ENCODE results near the gene APCDD1. TPM values are rescaled to one million over a fixed set of nuclear protein-coding genes. Genes with fewer than 3 reads are reported as not detected.

The APCDD1 gene
- total and polyA plus RNA-seq, 7 experiments from 2014 or later = 0.16 to 0.81 TPM; not detected in 5

DNA sequence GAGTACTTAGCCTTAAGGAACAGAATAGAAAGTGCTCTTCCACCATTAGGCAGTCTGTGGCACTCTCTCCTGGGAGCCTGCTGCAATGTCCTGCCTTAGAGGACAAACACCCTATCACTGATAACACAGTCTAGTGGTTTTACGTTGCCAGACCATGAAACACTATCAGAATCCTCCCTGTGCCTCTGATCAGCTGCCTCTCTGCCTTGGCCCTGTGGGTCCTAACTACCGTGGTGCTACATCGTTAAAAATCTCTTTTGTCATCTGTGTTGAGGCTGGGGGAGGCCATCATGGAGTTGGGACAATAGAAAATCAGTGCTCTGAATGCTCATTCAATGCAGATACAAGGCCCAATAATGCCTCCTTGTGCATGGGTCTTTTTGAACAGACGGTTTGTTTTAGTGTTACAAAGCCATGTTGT lies 11.9 kb upstream of the APCDD1 start:
- Histone ChIP-seq H3K4me1 (ENCODE audit: control insufficient read depth in 2 of 2, insufficient read depth in 2 of 2, low read length in 2 of 2) (no peaks in the 10 kb centered on the region), H3K36me3 (ENCODE audit: control insufficient read depth in 2 of 3, insufficient read depth in 3 of 3, low read length in 3 of 3) (no peaks in the 10 kb centered on the region), H3K4me3 (ENCODE audit: low read length) (no peak overlapping the region), H3K9me3 (ENCODE audit: control insufficient read depth in 2 of 3, low read length in 3 of 3) (no peaks in the 10 kb centered on the region), H3K27me3 (ENCODE audit: control insufficient read depth in 2 of 2, insufficient read depth in 2 of 2, low read length in 2 of 2) (no peaks in the 10 kb centered on the region), H3K27ac (ENCODE audit: low read depth, low read length) (no peak overlapping the region)
- H3K9me3 Mint-ChIP-seq = no peaks in the 10 kb centered on the region
- DNase-seq (no peak), ATAC-seq (no peak)
- no peak overlapping the region for H3K27ac Mint-ChIP-seq
- ChIA-PET CTCF (no interaction called here), POLR2A (no interaction called here)
- intact Hi-C loops (cut with micrococcal nuclease) = no loop called here
- H3K4me1 Mint-ChIP-seq = peaks cover 0 to 1% (median 0%) of the 10 kb centered on the region in 7 donors
- no peaks in the 10 kb centered on the region for H3K36me3 Mint-ChIP-seq
- H3K4me3 Mint-ChIP-seq = no peak overlapping the region
- peaks cover 0 to 27% (median 22%) of the 10 kb centered on the region in 5 donors for H3K27me3 Mint-ChIP-seq

DNA sequence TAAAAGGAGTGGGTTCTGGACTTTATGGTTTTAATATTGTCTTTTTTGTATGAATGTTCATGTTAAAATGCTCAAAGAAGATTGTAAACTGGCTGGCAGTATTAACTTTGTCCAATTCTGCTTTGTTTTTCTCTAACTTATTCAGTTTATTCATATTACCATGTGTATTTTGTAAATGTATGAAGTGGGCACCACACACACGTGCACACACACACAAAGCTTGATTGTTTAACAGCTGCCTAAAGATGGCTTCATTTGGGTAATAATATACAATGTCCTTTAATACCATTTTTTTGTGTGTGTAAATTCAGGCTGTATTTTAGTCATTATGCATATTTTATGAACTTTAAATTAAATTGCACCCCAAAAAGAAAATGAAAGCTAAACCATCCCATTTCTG lies 11.4 kb upstream of the APCDD1 start:
- ATAC-seq (no peak), DNase-seq (no peak)
- H3K27ac ChIP-seq (ENCODE audit: low read depth, low read length) = no peak overlapping the region
- no peaks in the 10 kb centered on the region for H3K9me3 Mint-ChIP-seq
- H3K4me3 ChIP-seq (ENCODE audit: low read length) = no peak overlapping the region
- CTCF ChIA-PET = no interaction called here
- intact Hi-C loops (cut with micrococcal nuclease) = no loop called here
- H3K36me3 Mint-ChIP-seq = no peaks in the 10 kb centered on the region
- POLR2A ChIA-PET = no interaction called here
- no peaks in the 10 kb centered on the region for H3K36me3 ChIP-seq (ENCODE audit: control insufficient read depth in 2 of 3, insufficient read depth in 3 of 3, low read length in 3 of 3)
- no peak overlapping the region for H3K4me3 Mint-ChIP-seq
- no peaks in the 10 kb centered on the region for H3K4me1 ChIP-seq (ENCODE audit: control insufficient read depth in 2 of 2, insufficient read depth in 2 of 2, low read length in 2 of 2)
- no peak overlapping the region for H3K27ac Mint-ChIP-seq
- H3K27me3 Mint-ChIP-seq = peaks cover 0 to 30% (median 22%) of the 10 kb centered on the region in 5 donors
- no peaks in the 10 kb centered on the region for H3K9me3 ChIP-seq (ENCODE audit: control insufficient read depth in 2 of 3, low read length in 3 of 3)
- H3K4me1 Mint-ChIP-seq = peaks cover 0 to 1% (median 0%) of the 10 kb centered on the region in 7 donors
- H3K27me3 ChIP-seq (ENCODE audit: control insufficient read depth in 2 of 2, insufficient read depth in 2 of 2, low read length in 2 of 2) = no peaks in the 10 kb centered on the region

DNA sequence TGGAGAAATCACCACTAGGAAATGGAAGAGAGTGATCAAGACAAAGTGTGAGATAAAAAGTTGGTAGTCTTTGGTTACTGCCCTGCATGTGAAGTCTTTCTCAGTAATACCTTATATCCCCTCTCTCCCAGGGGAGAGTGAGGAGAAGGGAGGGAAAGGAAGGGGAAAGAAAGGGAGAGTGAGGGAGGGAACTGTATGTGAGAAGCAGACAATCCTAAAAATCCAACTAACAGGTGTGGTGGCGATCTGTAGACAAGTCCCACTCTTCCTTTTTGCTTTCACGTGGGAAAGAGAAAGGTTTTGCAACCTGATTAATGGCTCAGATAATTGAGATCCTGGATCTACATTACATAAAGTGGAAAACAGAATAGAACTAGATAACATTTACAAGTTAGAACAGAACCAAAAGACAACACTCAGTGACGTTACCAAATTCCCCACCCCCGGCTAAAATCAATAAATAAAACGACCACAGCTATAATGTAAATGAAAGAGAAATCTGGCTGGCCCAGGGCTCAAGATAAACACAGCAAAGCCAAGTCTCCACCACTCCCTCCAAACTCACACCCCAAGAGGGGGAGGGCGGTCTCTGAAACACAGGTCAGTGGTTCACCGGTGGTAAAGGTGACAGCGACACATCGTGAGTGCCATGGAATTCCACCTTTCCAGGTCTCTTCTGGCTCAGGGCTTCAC lies 10.0 kb upstream of the APCDD1 start:
- Mint-ChIP-seq H3K27me3 (peaks cover 0 to 36% (median 21%) of the 10 kb centered on the region in 5 donors), H3K27ac (no peak overlapping the region), H3K4me3 (no peak overlapping the region), H3K36me3 (no peaks in the 10 kb centered on the region), H3K4me1 (peaks cover 0 to 1% (median 0%) of the 10 kb centered on the region in 7 donors), H3K9me3 (no peaks in the 10 kb centered on the region)
- no peak overlapping the region for H3K4me3 ChIP-seq (ENCODE audit: low read length)
- H3K36me3 ChIP-seq (ENCODE audit: control insufficient read depth in 2 of 3, insufficient read depth in 3 of 3, low read length in 3 of 3) = no peaks in the 10 kb centered on the region
- ChIA-PET CTCF (no interaction called here), POLR2A (interaction anchor here (0.7 kb wide), 1 partner anchor 622 kb away, joined by 4 read pairs; no protein-coding TSS in a partner anchor)
- no peaks in the 10 kb centered on the region for H3K9me3 ChIP-seq (ENCODE audit: control insufficient read depth in 2 of 3, low read length in 3 of 3)
- intact Hi-C loops (cut with micrococcal nuclease) = no loop called here
- no peaks in the 10 kb centered on the region for H3K4me1 ChIP-seq (ENCODE audit: control insufficient read depth in 2 of 2, insufficient read depth in 2 of 2, low read length in 2 of 2)
- no peaks in the 10 kb centered on the region for H3K27me3 ChIP-seq (ENCODE audit: control insufficient read depth in 2 of 2, insufficient read depth in 2 of 2, low read length in 2 of 2)
- ATAC-seq = no peak
- H3K27ac ChIP-seq (ENCODE audit: low read depth, low read length) = no peak overlapping the region
- DNase-seq = no peak

DNA sequence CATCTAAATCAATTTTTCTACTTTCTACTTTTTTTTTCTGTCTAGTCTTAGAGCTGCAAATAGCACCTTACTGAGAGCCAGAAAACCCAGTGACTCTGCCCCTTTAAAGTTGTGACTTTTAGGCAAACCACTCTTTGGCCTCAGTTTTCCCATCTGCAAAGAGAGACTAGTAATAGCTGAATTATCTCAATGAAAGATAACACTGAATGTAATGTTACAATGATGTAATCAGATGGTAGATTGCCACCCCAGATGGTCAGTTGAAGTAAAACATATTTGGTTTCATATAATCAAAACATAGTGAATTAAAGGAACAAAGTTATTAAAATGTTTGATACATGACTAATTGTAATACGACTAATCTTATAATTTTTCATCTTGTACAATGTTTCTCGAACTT lies 5.0 kb upstream of the APCDD1 start:
- Histone ChIP-seq H3K4me1 (ENCODE audit: control insufficient read depth in 2 of 2, insufficient read depth in 2 of 2, low read length in 2 of 2) (no peaks in the 10 kb centered on the region), H3K9me3 (ENCODE audit: control insufficient read depth in 2 of 3, low read length in 3 of 3) (no peaks in the 10 kb centered on the region), H3K27me3 (ENCODE audit: control insufficient read depth in 2 of 2, insufficient read depth in 2 of 2, low read length in 2 of 2) (no peaks in the 10 kb centered on the region), H3K27ac (ENCODE audit: low read depth, low read length) (no peak overlapping the region), H3K36me3 (ENCODE audit: control insufficient read depth in 2 of 3, insufficient read depth in 3 of 3, low read length in 3 of 3) (no peaks in the 10 kb centered on the region), H3K4me3 (ENCODE audit: low read length) (no peak overlapping the region)
- H3K27ac Mint-ChIP-seq = no peak overlapping the region
- no peak for ATAC-seq
- no peaks in the 10 kb centered on the region for H3K9me3 Mint-ChIP-seq
- ChIA-PET POLR2A (no interaction called here), CTCF (no interaction called here)
- intact Hi-C loops (cut with micrococcal nuclease) = no loop called here
- H3K27me3 Mint-ChIP-seq = peaks cover 36 to 58% (median 38%) of the 10 kb centered on the region in 5 donors
- no peaks in the 10 kb centered on the region for H3K4me1 Mint-ChIP-seq
- no peak for DNase-seq
- no peak overlapping the region for H3K4me3 Mint-ChIP-seq
- H3K36me3 Mint-ChIP-seq = no peaks in the 10 kb centered on the region

DNA sequence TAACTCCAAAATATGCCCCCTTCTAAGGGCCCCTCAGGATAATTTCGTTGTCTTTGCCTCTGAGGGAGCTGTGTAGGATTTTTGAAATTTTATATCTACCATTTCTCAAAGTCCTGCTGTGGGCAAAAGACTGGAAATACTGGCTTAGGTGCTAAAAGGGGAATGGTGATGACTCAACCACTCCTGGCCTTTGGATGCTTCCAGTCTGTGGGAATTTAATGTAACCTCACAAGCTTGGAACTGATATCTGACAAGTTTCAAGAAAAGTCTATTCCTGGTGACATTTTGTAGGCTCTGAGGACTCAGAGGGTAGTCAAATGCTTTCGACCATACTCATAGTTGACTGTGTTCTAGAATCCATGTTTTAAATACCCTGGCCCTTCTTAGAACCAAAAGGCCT lies 3.4 kb upstream of the APCDD1 start:
- intact Hi-C loops (cut with micrococcal nuclease) = no loop called here
- CTCF ChIA-PET = no interaction called here
- POLR2A ChIA-PET = no interaction called here
- no peaks in the 10 kb centered on the region for H3K4me1 ChIP-seq (ENCODE audit: control insufficient read depth in 2 of 2, insufficient read depth in 2 of 2, low read length in 2 of 2)
- Mint-ChIP-seq H3K36me3 (no peaks in the 10 kb centered on the region), H3K9me3 (no peaks in the 10 kb centered on the region), H3K4me3 (no peak overlapping the region), H3K27me3 (peaks cover 44 to 64% (median 45%) of the 10 kb centered on the region in 5 donors), H3K4me1 (peaks cover 0 to 6% (median 4%) of the 10 kb centered on the region in 7 donors), H3K27ac (no peak overlapping the region)
- H3K9me3 ChIP-seq (ENCODE audit: control insufficient read depth in 2 of 3, low read length in 3 of 3) = no peaks in the 10 kb centered on the region
- H3K27ac ChIP-seq (ENCODE audit: low read depth, low read length) = no peak overlapping the region
- DNase-seq = no peak
- no peaks in the 10 kb centered on the region for H3K36me3 ChIP-seq (ENCODE audit: control insufficient read depth in 2 of 3, insufficient read depth in 3 of 3, low read length in 3 of 3)
- ATAC-seq = no peak
- H3K4me3 ChIP-seq (ENCODE audit: low read length) = no peak overlapping the region
- no peaks in the 10 kb centered on the region for H3K27me3 ChIP-seq (ENCODE audit: control insufficient read depth in 2 of 2, insufficient read depth in 2 of 2, low read length in 2 of 2)

DNA sequence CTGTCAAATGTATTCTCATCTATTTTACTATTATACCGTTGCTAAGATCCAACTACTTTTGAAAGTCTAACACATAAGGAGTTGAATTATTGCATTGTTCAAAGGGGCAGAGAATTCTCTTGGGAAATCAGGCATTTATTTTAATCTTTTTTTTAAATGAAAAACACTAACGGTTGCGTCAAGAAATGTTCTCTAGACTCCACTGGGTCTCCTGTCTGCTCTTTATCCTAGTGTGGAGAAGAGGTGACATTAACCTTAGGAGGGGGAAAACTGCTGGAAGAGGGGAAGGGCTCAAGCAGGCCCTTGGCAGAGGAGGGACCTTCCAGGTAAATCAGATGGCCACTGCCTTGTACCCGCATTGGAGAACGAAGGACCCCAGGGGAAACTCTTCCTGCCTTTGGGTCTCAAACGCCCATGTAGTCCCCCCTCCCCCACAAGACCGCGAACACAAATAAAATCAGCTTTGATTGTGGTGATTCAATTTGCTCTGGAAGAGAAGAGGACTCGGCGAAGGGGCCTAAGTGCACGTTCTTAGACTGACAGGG lies 1.1 kb upstream of the APCDD1 start:
- DNase-seq (no peak), ATAC-seq (no peak)
- Histone ChIP-seq H3K36me3 (ENCODE audit: control insufficient read depth in 2 of 3, insufficient read depth in 3 of 3, low read length in 3 of 3) (no peaks in the 10 kb centered on the region), H3K9me3 (ENCODE audit: control insufficient read depth in 2 of 3, low read length in 3 of 3) (no peaks in the 10 kb centered on the region), H3K27me3 (ENCODE audit: control insufficient read depth in 2 of 2, insufficient read depth in 2 of 2, low read length in 2 of 2) (no peaks in the 10 kb centered on the region), H3K4me3 (ENCODE audit: low read length) (no peak overlapping the region), H3K4me1 (ENCODE audit: control insufficient read depth in 2 of 2, insufficient read depth in 2 of 2, low read length in 2 of 2) (no peaks in the 10 kb centered on the region), H3K27ac (ENCODE audit: low read depth, low read length) (no peak overlapping the region)
- peaks cover 56 to 80% (median 64%) of the 10 kb centered on the region in 5 donors for H3K27me3 Mint-ChIP-seq
- peaks cover 0 to 2% (median 0%) of the 10 kb centered on the region in 11 donors for H3K9me3 Mint-ChIP-seq
- H3K4me3 Mint-ChIP-seq = peak overlapping the region in 6 of 10 donors; percentile 5 to 56 (median 32)
- ChIA-PET CTCF (no interaction called here), POLR2A (no interaction called here)
- H3K4me1 Mint-ChIP-seq = peaks cover 0 to 6% (median 4%) of the 10 kb centered on the region in 7 donors
- H3K27ac Mint-ChIP-seq = no peak overlapping the region
- intact Hi-C loops (cut with micrococcal nuclease) = no loop called here
- peaks cover 0 to 3% (median 0%) of the 10 kb centered on the region in 5 donors for H3K36me3 Mint-ChIP-seq
